ENCODE measurements around the gene MCHR2. TPM values are rescaled to one million over a fixed set of nuclear protein-coding genes. Genes with fewer than 3 reads are reported as not detected.

MCHR2 gene
- total and polyA plus RNA-seq, 4 donors = not detected

DNA sequence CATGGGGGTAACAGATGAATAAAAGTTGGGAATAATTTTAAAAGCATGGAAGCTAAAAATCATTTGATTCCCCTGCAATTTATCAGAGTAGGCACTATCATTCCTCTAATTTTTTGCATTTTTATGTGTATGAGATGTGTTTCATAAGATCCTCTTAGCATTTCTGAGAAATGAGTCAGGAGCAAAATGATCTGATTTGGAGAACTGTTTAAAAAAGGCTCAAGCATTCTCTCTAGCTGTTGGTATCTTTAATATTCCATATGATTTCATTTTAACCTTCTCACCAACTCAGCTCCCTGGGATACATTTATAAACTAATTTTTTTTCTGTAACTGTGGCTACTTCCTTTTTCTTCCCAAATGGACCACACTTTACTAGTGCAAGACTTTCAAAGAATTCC is 60.9 kb downstream of the MCHR2 start:
- DNase-seq (ENCODE audit: low spot score) = no peak
- no peak overlapping the region for H3K9ac ChIP-seq (ENCODE audit: low read depth in 1 of 2, low read length in 2 of 2)
- H3K27ac ChIP-seq (ENCODE audit: low read depth in 1 of 2, low read length in 2 of 2) = no peak overlapping the region
- no peaks in the 10 kb centered on the region for H3K36me3 ChIP-seq (ENCODE audit: control insufficient read depth in 4 of 4, insufficient read depth in 3 of 4, low read depth in 1 of 4, low read length in 3 of 4)
- H3K9me3 ChIP-seq (ENCODE audit: control insufficient read depth in 4 of 4, low read length in 3 of 4) = no peaks in the 10 kb centered on the region
- H3K27me3 ChIP-seq (ENCODE audit: control insufficient read depth in 4 of 4, insufficient read depth in 4 of 4, low read length in 3 of 4) = peaks cover 0 to 3% (median 0%) of the 10 kb centered on the region in 4 donors
- no peaks in the 10 kb centered on the region for H3K4me1 ChIP-seq (ENCODE audit: control insufficient read depth in 4 of 4, insufficient read depth in 4 of 4, low read length in 3 of 4)
- TF ChIP-seq FOXA1 (IDR thresholded peaks at IDR 0.05) (no peak), SP1 (IDR thresholded peaks at IDR 0.05) (no peak), RAD21 (IDR thresholded peaks at IDR 0.05) (no peak)
- no peak overlapping the region for H3K4me3 ChIP-seq (ENCODE audit: low read depth in 1 of 3, low read length in 3 of 3)

DNA sequence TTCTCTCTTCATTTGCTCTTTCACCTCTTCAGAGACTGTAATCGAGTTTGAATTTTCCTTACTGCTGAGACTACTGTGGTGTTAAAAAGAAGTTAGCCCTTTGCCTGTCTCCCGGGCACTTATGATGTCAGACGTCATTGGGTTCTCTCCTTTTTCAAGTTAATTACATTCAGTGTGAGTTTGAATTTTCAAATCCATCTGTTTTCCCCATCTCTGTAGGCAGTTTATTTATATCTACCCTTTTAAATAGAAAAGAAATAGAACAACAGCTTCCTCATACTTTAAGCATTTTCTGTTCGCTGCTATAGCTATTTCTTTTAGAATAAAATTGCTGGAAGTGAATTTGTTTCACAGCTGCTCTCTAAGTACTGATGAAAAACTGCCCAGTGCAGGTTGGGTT is 81.4 kb downstream of the MCHR2 start:
- 54% methylated on average over 4 of the region's 4 CpGs for WGBS
- Histone ChIP-seq H3K36me3 (ENCODE audit: control insufficient read depth in 4 of 4, insufficient read depth in 3 of 4, low read depth in 1 of 4, low read length in 3 of 4) (no peaks in the 10 kb centered on the region), H3K9ac (ENCODE audit: low read depth in 1 of 2, low read length in 2 of 2) (no peak overlapping the region), H3K9me3 (ENCODE audit: control insufficient read depth in 4 of 4, low read length in 3 of 4) (no peaks in the 10 kb centered on the region), H3K4me1 (ENCODE audit: control insufficient read depth in 4 of 4, insufficient read depth in 4 of 4, low read length in 3 of 4) (no peaks in the 10 kb centered on the region), H3K27ac (ENCODE audit: low read depth in 1 of 2, low read length in 2 of 2) (no peak overlapping the region), H3K4me3 (ENCODE audit: low read depth in 1 of 3, low read length in 3 of 3) (no peak overlapping the region), H3K27me3 (ENCODE audit: control insufficient read depth in 4 of 4, insufficient read depth in 4 of 4, low read length in 3 of 4) (no peaks in the 10 kb centered on the region)
- DNase-seq (ENCODE audit: low spot score) = no peak
- TF ChIP-seq HNF4A (conservative IDR thresholded peaks at IDR 0.05) (no peak), FOXA1 (IDR thresholded peaks at IDR 0.05) (no peak), HNF4G (IDR thresholded peaks at IDR 0.05) (no peak), JUND (IDR thresholded peaks at IDR 0.05) (no peak), YY1 (IDR thresholded peaks at IDR 0.05) (no peak), FOXA2 (IDR thresholded peaks at IDR 0.05) (no peak), EGR1 (IDR thresholded peaks at IDR 0.05; ENCODE audit: low read depth in 2 of 2) (no peak), NR2F2 (IDR thresholded peaks at IDR 0.05) (no peak), SP1 (IDR thresholded peaks at IDR 0.05) (no peak), TAF1 (conservative IDR thresholded peaks at IDR 0.05) (no peak), RXRA (IDR thresholded peaks at IDR 0.05) (no peak), RAD21 (IDR thresholded peaks at IDR 0.05) (no peak), GABPA (IDR thresholded peaks at IDR 0.05 in 1 of 2, conservative IDR thresholded peaks at IDR 0.05 in 1 of 2) (no peak)
- TF ChIP-seq, protein P1, sequence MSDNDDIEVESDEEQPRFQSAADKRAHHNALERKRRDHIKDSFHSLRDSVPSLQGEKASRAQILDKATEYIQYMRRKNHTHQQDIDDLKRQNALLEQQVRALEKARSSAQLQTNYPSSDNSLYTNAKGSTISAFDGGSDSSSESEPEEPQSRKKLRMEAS (IDR thresholded peaks at IDR 0.05) = no peak
- TF ChIP-seq, protein P2, sequence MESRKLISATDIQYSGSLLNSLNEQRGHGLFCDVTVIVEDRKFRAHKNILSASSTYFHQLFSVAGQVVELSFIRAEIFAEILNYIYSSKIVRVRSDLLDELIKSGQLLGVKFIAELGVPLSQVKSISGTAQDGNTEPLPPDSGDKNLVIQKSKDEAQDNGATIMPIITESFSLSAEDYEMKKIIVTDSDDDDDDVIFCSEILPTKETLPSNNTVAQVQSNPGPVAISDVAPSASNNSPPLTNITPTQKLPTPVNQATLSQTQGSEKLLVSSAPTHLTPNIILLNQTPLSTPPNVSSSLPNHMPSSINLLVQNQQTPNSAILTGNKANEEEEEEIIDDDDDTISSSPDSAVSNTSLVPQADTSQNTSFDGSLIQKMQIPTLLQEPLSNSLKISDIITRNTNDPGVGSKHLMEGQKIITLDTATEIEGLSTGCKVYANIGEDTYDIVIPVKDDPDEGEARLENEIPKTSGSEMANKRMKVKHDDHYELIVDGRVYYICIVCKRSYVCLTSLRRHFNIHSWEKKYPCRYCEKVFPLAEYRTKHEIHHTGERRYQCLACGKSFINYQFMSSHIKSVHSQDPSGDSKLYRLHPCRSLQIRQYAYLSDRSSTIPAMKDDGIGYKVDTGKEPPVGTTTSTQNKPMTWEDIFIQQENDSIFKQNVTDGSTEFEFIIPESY (IDR thresholded peaks at IDR 0.05) = no peak
- TF ChIP-seq, protein P3, sequence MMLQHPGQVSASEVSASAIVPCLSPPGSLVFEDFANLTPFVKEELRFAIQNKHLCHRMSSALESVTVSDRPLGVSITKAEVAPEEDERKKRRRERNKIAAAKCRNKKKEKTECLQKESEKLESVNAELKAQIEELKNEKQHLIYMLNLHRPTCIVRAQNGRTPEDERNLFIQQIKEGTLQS (IDR thresholded peaks at IDR 0.05) = no peak
- TF ChIP-seq, protein P4, sequence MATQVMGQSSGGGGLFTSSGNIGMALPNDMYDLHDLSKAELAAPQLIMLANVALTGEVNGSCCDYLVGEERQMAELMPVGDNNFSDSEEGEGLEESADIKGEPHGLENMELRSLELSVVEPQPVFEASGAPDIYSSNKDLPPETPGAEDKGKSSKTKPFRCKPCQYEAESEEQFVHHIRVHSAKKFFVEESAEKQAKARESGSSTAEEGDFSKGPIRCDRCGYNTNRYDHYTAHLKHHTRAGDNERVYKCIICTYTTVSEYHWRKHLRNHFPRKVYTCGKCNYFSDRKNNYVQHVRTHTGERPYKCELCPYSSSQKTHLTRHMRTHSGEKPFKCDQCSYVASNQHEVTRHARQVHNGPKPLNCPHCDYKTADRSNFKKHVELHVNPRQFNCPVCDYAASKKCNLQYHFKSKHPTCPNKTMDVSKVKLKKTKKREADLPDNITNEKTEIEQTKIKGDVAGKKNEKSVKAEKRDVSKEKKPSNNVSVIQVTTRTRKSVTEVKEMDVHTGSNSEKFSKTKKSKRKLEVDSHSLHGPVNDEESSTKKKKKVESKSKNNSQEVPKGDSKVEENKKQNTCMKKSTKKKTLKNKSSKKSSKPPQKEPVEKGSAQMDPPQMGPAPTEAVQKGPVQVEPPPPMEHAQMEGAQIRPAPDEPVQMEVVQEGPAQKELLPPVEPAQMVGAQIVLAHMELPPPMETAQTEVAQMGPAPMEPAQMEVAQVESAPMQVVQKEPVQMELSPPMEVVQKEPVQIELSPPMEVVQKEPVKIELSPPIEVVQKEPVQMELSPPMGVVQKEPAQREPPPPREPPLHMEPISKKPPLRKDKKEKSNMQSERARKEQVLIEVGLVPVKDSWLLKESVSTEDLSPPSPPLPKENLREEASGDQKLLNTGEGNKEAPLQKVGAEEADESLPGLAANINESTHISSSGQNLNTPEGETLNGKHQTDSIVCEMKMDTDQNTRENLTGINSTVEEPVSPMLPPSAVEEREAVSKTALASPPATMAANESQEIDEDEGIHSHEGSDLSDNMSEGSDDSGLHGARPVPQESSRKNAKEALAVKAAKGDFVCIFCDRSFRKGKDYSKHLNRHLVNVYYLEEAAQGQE (IDR thresholded peaks at IDR 0.05) = no peak
- TF ChIP-seq, protein P5, sequence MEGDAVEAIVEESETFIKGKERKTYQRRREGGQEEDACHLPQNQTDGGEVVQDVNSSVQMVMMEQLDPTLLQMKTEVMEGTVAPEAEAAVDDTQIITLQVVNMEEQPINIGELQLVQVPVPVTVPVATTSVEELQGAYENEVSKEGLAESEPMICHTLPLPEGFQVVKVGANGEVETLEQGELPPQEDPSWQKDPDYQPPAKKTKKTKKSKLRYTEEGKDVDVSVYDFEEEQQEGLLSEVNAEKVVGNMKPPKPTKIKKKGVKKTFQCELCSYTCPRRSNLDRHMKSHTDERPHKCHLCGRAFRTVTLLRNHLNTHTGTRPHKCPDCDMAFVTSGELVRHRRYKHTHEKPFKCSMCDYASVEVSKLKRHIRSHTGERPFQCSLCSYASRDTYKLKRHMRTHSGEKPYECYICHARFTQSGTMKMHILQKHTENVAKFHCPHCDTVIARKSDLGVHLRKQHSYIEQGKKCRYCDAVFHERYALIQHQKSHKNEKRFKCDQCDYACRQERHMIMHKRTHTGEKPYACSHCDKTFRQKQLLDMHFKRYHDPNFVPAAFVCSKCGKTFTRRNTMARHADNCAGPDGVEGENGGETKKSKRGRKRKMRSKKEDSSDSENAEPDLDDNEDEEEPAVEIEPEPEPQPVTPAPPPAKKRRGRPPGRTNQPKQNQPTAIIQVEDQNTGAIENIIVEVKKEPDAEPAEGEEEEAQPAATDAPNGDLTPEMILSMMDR (IDR thresholded peaks at IDR 0.05; ENCODE audit: low read depth, low read length, missing input control) = no peak
